PFSK-1 (cell line): Measurements from ENCODE around the gene EDNRB.

Experiments
- POLR2AphosphoS5 ChIP-seq: IDR thresholded peaks from 2 replicates; pipeline ENCODE4 v1.6.1; 2012; ENCODE audit warnings: low read depth, mild to moderate bottlenecking, control low read depth, low read length, moderate library complexity
- SIN3A ChIP-seq: IDR thresholded peaks from 2 replicates; pipeline ENCODE4 v1.6.1; 2012; ENCODE audit warnings: mild to moderate bottlenecking, low read length, moderate library complexity, borderline replicate concordance; ENCODE audit not compliant: insufficient read depth
- TAF1 ChIP-seq: IDR thresholded peaks from 2 replicates; pipeline ENCODE4 v1.6.1; 2012; ENCODE audit warnings: low read length, control low read depth, borderline replicate concordance; ENCODE audit not compliant: insufficient read depth

DNA sequence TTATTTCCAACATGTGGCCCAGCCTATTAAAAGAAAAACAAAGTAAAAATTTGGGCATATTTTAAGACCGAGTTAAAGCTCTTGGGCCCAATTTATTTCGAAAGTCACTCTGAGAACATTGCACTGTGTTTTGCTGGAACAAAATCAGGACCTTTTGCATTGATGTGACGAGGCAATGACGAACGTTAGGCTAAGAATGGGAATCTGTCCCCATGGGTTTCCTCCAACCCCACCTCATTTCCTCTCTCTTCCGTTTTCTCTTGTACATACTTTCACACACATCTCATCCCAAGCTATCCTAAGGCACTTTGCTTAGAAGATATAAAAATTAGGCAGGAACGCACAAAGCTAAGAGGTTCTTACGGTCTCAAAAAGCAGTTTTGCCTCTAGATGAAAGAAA, 22.1 kb downstream of the EDNRB start:
- TF ChIP-seq POLR2AphosphoS5 (no peak), TAF1 (no peak), SIN3A (no peak)
